Activated CD4-positive, alpha-beta T cell treated with anti-CD3 and anti-CD28 coated beads for 48 hours (primary cell): ENCODE results near the gene RNF152.
"Not testable (repeated sequence)": the region's sequence is repeated elsewhere in the genome, so short reads cannot be mapped to it uniquely, and the experiment has no call there.

ENCODE experiments used
- DNase-seq: peaks from one replicate; pipeline ENCODE4 v3.0.0-alpha.2; 2020

Gene RNF152

DNA sequence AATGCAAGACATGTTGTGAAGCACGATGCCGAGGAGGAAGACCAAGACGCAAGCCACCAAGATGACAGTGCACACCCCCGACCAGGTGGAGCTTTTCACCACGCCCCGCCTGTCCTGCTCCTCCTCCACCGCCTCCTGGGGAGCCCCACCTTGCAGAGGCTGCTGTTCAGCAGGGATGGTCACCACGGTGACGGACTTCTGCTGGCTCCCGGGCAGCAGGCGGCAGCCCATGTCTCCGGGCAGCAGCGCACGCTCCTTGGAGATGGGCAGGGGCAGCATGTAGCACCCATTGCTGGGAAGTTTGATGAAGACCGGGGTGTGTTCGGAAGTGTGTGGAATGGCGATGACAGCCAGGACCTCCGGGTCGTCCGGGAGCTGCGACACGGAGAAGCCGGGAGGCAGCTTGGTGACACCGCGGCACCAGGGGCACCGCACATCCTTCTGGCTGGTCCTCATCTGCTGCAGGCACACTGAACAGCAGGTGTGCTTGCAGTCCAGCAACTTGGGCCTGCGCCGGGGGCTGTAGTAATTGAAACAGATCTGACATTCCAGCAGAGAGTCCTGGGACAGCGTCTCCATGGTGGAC lies 76.8 kb downstream of the RNF152 start:
- DNase-seq = no peak

DNA sequence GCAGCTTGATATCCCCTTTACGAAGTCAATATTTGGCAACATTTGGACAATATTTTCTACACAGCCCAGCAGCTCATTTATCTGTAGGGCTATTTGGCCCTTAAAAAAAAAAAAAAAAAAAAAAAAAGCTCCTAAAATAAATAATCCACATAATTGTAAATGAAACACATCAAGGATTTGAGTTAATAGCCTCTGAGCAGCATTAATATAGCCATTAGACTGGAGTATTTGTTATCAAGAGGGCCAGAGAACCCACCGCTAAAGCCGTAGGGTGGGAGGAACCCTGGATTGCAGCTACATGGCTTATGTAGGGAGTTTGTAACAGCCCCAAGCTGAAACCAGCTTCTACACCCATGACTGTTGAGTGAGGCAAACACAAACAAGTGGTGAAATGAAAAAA lies 84.5 kb downstream of the RNF152 start:
- DNase-seq = no peak

DNA sequence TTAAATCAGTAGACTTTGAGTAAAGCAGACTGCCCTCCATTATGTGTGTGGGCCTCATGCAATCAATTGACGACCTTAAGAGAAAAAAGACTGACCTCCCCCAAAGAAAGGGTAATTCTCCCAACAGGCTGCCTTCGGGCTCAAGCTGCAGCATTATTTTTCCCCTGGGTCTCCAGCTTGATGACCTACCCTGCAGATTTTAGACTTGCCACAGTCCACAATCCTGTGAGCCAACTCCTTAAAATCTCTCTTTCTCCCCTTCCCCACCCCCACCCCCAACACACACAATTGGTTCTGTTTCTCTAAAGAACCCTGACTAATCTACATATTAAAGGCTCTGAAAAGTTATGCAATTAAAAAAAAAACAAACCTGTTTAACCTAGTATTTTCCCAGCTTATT lies 89.4 kb downstream of the RNF152 start:
- no peak for DNase-seq

DNA sequence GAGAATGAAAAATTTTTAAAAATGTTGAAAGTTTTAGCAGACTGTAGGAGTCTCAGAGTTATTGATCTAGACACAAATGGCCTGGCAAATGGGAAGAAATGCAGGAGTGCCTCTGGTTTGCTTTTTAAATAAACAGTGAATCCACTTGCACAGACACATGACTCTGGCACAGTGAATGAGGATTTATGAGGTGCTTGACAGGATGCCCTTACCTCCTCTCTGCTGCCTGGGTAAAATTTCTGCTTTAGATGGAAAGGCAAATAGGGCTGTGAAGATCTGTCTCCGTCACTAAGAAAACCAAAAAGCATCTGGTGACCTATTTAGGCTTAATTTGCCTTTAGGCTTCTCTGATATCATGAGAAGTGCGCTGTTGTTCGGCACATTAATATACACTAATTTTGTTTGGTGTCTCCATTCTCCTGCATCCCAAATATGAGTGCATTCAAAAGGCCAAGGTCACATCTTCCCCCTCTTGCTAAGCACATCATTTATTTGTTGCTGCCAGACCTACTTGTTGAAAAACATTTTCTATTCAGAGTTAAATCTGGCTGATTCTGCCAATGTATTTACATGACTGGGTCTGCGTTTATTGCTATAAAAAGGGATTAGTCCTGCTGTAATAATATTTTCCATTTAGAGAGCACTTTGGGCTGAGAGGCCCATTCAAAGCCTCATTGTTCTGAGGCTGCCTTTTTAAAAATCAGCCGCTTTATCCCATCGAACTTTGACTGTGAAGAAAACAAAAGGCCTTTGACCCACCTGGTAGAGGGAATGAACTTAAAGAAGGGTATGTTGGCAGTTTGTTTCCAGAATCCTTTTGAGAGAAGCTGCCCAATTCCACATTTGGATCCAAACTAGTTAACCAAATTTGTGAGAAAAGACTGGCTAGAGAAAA lies 94.9 kb downstream of the RNF152 start:
- no peak for DNase-seq

DNA sequence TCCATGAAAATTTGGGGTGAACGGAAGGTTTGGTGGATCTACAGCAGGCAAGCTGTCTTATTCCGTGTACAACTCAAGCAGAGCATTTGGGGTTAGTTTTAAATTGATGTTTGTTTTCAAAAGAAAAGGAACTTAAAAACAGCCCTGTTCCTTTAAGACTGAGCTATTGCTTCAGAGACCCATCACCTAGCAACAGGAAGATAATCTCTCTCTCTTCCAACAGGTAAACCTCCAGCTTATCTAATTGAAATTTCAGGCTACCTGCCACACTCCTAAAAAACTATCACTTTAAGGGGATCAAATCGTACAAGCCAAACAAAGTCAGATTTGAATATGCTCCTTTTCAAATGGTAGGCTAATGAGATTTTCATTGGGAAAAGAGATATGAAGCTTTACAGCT lies 101.8 kb downstream of the RNF152 start:
- DNase-seq = no peak

DNA sequence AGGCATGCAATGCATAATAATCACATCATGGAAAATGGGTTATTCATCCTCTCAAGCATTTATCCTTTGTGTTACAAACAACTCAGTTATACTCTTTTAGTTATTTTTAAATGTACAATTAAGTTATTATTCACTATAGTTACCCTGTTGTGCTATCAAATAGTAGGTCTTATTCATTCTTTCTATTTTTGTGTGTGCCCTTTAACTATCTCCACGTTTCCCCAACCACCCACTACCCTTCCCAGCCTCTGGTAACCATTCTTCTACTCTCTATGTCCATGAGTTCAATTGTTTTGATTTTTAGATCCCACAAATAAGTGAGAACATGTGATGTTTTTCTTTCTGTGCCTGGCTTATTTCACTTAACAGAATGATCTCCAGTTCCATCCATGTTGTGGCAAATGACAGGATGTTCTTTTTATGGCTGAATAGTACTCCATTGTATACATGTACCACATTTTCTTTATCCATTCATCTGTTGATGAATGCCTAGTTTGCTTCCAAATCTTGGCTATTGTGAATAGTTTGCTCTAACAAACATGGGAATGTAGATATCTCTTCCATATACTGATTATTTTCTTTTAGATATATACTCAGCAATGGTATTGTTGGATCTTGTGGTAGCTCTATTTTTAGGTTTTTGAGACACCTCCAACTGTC lies 105.7 kb downstream of the RNF152 start:
- DNase-seq = not testable (repeated sequence)

DNA sequence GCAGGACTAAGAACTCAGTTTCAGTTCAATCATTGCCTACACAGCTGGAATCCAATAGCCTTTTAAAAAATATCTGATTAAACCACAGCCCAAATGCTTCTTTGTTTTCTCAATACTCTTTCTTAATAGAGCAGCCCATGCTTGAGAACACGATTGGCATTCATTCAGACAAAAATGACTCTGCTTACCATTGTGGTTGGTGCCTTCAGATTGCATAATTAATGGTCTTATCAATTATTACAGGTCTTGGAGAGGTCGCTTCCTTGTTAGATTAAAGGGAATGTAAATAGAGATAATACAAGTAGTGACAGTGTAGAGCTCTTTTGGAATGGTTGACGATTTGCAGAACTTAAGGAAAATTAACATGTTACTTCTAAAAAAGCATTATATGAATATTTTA lies 107.2 kb downstream of the RNF152 start:
- DNase-seq = no peak

DNA sequence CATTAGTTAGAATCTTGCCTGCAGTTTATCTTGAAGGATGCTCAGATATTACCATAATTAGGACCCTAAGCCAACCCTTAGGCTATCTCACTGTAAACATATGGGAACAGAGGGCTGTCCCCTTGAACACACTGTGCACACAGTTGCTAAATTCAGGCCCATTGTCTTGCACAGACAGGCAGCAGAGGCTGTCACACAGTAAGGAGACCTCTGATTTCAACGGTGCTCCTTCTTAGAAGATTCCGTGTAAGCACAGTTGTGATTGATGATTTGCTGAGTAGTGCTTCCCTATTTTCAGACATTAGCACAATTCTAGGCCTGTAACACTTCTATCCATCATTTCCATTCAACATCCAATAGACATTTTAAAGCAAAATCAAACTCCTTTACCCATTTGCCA lies 108.0 kb downstream of the RNF152 start:
- no peak for DNase-seq

DNA sequence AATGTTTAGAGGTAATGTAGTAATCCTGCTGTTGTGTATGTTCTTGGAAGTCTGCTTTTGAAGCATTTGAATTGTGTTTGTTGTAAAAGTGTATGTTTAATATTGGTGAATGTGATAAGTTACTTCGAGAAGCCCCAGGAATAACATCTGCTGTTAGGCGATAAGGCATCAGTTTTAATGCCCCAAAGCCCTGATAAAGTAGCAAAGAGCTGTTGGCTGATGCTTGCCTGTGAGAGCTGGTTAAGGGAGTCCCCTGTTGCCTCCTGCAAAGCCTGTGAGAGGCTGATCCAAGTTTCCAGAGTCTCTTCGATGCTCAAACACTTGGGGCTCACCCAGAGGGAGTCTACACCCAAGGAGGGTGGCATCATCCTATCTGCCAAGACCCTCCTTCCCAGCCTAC lies 110.3 kb downstream of the RNF152 start:
- no peak for DNase-seq

DNA sequence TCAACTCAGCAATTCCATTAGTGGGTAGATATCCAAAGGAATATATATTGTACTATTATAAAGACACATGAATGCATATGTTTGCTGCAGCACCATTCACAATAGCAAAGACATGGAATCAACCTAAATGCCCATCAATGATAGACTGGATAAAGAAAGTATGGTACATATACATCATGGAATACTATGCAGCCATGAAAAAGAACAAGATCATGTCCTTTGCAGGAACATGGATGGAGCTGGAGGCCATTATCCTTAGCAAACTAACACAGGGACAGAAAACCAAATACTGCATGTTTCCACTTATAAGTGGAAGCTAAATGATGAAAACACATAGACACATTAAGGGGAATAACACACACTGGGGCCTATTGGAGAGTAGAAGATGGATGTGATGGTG lies 116.6 kb downstream of the RNF152 start:
- not testable (repeated sequence) for DNase-seq

DNA sequence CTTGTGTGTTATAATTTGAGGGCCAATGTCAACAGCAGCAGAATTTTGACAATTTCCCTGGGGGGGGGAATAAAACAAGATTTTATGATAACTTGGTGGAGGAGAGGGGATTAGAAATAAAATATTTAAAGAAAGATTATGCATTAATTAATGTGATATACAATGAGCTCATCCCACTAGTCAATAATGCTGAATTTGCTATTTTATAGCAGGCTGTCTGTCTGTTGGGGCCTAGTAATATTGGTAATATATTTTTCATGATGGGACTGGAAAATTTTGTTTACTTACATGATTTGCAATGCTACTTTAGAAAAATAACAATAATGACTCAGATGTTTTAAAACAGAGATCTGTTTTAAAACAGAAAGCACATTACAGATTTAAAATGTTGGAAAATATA lies 118.0 kb downstream of the RNF152 start:
- DNase-seq = no peak

DNA sequence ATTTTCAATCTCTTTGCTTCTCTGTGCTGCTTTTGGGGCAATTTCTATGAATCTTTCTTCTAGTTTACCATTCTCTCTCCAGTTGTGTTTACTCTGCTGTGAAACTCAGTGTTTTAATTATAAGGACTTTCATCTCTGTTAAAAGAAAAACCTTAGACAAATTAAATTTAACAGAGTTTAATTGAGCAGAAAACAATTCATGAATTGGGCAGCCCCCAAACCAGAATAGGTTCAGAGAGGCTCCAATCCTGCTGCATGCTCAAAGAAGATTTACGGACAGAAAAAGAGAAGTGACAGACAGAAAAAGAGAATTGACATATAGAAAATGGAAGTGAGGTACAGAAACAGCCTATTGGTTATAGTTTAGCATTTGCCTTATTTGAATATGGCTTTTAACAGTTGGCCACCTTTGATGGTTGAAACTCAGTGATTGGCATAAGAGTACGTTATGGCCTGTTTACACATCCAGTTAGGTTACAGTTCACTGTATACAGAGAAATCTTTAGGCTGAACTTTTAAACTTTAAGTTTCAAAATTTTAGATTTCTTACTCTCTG lies 120.4 kb downstream of the RNF152 start:
- DNase-seq = no peak

DNA sequence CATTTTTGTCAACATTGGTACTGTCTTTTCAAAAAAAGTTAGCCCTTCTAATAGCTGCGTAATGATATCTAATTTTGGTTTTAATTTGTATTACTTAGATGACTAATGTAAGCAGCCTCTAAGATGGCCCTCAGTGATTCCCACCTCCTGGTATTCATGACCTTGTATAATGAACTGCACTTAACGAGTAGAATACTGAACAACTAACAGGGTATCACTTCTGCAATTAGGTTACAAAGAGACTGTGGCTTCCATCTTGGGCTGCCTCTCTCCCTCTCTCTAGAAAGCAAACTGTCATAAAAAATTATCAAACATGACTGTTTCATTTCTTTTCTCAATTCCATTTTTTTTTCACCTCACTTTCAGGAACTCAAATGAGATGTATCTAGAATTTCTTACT lies 120.9 kb downstream of the RNF152 start:
- no peak for DNase-seq

DNA sequence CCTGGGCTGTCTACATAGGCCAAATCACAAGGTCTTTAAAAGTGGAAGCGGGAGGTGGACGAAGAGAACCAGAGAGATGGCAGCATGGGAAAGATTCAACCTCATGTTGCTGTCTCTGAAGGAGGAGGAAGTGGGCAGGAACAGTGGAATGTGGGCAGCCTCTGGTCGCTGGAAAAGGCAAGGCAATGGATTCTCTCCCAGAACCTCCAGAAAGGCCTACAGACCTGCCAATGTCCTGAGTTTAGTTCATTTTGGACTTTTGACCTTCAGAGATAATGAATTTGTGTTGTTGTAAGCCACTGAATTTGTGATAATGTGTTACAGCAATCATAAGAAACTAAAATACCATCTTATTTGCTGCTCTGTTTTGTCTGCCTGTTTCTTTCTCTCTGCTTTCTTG lies 122.5 kb downstream of the RNF152 start:
- DNase-seq = no peak

DNA sequence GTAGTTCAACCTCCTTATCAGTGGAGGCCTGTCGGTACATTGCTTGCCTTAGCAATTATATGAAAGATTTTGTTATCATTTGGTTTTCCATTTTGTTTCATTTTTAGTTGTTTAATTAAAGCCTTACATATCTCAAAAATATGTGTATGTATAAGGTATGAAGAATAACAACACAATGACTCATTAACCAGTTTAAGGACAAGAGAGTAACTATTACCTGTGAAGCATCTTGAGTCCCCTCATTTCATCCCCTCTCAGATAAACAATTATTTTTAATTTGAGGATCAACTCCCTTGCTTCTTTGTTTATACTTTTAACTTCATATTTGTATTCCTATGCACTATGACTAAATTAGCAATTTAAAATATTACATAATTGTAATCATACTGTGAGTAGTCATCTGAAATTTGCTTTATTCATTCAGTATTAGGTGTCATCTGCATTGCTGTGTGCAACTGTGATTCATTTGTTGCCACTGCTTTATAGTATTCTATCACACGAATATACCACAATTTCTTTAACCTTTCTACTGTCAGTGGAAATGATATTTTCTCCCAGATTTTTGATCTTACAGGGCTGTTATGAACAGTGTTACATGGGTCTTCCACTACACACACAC lies 126.4 kb downstream of the RNF152 start:
- DNase-seq = no peak

DNA sequence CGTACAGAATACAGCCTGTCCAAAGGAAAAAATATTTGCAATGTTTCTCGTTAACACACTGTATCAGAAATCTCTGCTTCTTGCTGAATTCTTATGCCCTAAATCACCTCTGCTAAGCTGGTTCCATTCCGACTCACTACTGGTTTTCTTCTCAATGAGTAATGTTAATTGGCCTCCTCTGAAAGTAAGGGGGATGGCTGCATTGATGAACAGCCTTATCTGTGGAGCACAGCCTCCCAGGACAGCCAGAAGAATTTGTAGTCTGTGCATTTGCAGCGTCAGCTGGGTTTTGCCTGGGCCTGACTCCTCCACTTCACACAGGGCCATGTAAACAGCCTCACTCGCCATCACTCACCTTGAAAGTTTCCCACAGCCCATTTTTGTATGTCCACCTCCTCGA lies 127.7 kb downstream of the RNF152 start:
- DNase-seq = no peak

DNA sequence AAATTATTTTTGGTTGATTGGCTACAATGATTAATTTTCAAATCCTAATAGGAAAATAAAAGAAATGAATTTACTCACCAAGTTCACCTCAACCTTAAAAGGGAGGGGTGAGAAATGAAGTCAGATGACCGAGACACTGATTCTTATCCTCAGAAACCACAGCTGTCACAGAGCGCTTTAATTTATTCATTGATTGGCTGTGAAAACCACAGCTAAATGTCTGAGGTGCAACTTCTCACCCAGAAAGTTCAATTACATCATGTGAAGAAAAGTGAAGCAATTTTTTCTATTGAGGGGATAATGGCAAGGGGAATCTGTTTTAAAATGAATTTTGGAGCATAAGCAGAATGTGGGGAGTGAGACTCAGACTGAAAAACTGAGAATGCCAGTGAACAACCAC lies 128.4 kb downstream of the RNF152 start:
- DNase-seq = no peak

DNA sequence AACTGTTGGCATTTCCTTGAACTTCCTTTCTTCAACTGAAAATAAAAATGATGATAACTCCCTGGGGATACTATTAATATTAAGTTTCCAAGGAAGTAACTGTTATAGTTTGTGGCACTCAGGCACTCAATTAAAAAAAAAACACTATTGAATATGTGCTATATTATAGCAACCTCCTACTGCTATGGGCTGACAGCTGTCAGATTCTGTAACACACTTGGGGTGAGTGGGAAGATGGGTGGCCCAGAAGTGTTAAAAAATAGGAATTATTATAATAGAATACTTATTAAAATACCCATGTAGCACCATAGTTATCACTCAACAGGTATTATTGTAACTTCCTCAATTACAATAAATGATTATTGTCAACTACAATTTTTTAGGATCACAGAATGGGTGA lies 130.9 kb downstream of the RNF152 start:
- DNase-seq = no peak
